GM21723 (cell line): ENCODE measurements around the gene RABGAP1.

ENCODE experiments used
- ATAC-seq: cut with Tn5 transposase; IDR thresholded peaks from one replicate; pipeline ENCODE4 v1.9.1; 2021; ENCODE audit warnings: mild to moderate bottlenecking, moderate library complexity; ENCODE audit not compliant: unreplicated experiment

Gene RABGAP1

DNA sequence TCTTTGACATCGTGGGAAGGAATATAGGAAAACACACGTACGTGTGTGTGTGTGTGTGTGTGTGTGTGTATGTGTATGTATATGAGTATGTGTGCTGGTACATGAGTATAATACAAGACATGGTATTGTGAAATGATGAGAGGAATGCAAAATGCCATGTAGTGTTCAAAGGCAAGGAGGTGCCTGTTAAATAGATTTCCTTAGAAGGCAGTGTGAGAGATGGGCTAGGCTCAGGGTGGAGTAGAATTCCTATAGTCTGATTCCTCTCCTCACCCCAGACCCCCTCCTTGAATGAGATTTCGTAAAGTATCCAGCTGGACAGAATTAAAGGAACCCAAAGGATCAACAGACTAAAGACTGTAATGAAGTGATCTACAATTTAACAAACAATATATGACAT, 103.8 kb downstream of the RABGAP1 start:
- no peak for ATAC-seq

DNA sequence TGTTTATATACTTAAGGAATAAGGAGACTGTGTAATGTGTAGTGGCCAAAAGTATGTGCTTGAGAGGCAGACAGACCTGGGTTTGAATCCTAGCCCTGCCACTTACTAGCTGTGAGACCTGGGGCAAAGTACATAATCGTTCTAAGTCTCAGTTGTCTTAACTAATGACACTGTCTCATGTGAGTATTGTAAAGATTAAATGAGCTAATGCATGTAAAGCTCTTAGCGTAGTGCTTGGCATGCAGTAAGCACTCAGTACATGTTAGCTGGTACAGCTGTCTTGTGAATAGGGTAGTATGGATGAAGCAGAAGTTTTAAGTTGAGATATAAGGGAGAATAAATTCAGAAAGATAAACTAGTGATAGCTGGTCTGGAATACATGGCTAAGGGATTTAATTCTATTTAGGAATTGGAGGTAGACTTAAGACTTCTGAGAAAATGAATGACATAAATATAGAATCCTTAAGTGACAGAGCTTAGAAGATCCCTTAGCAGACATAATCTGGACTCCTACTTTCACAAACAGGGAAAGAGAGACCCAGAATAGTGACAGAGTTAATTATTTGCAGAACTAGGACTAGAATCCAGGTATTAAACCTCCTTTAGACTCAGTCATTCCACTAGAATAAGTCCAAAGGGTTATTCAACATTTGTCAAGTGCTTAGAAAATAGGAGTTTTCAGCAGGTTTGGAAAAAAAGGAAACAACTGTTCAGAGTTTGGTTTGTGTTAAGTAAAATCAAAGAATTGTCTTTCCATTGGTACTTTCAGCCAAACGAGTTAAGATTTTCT, 105.8 kb downstream of the RABGAP1 start:
- ATAC-seq = no peak

DNA sequence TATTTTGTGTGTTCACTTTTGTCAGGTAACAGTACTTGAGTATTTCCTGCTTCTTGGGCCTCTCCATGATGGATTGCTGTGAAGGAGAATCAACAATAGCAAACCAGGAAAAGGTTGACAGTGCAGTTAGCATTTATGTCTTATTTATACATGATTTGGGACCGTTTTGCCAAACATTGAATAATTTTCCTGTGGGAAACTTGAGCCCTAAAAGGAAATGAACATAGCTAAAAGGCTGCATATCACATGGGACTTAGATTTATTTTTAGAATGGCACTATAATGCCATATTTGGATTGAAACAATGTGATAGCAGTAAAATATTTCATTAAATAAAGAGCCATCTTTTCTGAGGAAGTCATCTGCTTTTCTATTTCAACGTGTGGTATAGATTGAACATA, 107.9 kb downstream of the RABGAP1 start:
- no peak for ATAC-seq

DNA sequence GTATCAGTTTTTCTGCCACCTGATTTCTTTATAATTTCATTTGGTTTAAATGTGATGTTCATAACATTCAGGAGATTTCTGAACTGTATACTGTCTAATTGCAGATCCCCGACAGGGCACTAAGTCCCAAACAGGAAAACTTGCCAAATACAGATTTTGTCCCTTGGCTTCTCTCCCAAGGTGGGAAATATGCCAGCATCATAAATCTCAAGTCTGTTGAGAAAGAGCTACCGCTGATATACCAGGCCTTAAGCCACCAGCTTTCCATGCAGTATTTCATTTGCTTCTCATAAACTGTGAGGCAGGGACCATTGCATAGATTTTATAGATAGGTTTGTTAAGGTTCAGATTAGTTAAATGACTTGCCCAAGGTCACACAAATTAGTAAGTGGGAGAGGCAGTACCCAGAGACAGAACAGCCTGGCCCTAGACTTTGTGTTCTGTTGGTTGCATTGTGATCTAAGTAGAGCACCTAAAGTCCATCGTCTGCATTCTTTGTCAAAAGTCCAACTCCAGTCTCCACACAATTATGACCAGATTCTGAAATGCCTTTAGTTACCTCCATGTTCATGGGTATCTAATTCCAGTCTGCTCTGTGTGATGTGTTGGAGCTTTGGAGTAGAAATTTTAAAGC, 108.9 kb downstream of the RABGAP1 start:
- no peak for ATAC-seq

DNA sequence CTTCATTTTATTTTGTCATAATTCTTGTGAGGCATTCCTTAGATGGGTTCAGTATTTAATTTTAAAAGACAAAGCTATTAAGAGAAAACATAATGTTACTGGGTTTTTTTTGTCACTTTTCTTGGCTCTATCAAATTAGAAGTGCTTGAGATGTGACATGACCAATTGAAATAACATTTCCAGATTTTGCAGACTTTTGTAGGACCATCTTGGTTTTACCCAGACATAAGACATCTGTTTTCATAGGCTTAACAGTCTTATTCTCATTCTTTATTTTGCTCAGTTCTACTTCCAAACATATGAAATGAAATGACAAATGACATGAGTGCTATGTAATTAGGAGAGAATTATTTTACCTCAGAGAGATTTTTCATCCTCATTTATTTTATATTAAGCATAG, 112.2 kb downstream of the RABGAP1 start:
- ATAC-seq = no peak

DNA sequence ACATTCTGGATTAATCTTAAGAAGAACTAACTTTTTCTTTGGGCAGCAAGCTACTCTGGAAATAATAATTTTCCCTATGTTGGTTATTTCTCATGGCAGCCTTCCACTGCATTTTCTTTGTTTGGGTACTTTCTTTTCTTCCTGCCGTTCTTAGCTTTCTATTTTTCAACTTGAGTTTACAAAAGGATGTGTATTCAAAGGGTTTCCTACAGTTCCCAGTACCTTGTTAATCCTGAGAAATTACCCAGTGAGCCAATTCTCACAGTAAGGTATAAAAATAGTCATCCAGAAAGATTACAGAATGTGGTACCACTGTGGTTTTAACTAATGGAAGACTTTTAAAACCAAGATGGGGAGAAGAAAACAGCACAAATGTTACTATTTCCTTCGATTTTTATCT, 112.9 kb downstream of the RABGAP1 start:
- no peak for ATAC-seq

DNA sequence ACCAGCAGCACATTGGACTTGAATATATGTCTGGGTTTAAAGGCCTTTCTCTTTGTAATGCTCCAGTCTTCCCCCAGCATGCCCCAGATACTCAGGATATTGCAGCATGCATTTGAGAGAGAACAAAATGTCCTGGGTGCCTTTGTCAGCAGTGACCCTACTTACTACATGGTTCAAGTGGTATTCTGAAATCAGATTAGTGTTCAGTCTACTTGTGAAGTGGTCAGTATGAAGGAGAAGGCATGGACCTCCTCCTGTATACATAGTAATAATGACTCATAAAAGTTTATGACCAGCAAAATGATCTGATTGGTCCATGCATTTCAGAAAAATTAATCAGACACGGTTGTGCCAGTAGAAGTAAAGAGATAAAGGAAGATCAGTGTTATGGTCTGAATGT, 118.0 kb downstream of the RABGAP1 start:
- no peak for ATAC-seq

DNA sequence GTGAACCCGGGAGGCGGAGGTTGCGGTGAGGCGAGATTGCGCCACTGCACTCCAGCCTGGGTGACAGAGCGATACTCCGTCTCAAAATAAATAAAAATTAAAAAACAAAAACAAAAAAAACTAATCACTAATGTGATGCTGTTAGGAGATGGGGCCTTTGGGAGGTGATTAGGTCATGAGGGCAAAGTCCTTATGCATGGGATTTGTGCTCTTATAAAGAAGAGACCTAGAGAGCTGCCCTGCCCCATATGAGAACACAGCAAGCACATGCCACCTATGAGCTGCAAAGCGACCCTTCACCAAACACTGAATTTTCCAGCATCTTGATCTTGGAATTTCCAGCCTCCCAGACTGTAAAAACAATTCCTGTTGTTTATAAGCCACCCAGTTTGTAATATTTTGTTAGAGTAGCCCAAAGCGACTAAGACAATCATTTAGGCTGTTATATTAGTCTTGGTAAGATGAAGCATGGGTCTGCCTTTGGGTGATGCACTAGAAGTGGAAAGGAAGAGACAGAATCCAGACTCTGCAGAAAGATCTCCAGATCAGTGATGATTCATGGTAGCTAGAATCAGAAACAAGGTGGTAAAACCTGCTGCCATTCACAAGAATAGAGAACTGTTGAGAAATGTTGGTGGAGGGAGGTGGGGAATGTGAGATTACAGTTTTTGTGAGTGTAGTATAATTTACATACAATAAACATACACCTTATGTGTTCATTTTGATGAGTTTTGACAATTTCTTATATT, 118.8 kb downstream of the RABGAP1 start:
- no peak for ATAC-seq

DNA sequence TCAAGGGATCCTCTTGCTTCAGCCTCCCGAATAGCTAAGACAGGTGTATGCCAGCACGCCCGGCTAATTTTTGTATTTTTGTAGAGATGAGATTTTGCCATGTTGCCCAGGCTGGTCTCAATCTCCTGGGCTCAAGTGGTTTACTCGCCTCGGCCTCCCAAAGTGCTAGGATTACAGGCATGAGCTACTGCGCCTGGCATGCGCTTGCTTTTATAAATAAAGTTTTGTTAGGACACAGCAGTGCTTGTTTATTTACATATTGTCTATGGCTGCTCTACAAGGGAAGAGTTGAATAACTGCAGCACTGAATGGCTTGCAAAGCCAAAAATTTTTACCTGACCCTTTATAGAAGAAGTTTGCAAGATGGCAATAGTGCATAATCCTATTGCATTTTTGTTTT, 120.4 kb downstream of the RABGAP1 start:
- ATAC-seq = no peak

DNA sequence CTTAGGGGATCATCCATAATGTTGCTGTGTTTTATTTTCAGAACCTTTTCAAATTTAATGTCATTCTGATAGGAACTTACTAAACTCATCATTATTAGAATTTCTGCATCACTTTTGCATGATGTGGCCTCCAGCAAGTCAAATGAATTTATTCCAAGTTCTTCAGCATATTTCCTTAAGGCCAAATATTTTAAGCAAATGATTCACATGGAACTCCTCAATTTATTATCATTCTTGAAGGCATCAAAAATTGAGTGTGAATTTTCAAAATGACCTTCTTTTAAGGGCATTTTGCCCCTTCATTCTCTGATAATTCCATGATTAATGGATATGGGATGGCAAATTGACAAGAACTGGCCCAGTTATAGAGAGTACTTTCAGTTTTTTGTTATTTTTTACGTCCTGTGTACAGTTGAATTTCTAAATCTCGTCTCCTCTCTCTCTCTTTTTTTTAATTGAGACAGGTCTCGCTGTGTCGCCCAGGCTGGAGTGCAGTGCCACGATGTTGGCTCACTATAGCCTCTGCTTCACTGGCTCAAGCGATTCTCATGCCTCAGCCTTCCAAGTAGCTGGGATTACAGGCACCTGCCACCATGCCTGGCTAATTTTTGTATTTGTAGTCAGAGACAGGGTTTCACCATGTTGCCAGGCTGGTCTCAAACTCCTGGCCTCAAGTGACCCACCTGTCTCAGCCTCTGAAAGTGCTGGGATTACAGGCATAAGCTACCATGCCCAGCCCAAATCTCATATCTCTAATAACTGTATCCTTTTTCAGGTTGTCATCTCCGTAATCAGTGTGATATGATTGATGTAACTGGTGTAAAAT, 121.7 kb downstream of the RABGAP1 start:
- ATAC-seq = no peak

DNA sequence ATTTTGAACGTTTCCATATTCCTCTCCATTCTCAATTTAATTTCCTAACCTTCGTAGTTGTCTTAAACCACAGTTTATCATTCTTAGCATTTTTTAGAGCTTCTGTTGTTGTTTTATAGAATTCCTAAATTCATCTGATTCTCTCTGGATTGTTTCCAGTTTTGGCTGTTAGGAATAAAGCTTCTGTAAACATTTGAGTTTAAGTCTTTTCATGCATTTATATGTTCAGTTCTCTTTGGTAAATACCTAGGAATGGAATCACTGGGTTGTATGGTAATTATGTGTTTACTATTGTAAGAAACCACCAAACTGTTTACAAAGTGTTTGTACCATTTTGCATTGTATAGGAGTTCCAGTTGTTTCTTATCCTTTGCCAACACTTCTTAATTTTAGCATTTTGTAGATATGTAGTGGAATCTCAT, 122.4 kb downstream of the RABGAP1 start:
- ATAC-seq = no peak

DNA sequence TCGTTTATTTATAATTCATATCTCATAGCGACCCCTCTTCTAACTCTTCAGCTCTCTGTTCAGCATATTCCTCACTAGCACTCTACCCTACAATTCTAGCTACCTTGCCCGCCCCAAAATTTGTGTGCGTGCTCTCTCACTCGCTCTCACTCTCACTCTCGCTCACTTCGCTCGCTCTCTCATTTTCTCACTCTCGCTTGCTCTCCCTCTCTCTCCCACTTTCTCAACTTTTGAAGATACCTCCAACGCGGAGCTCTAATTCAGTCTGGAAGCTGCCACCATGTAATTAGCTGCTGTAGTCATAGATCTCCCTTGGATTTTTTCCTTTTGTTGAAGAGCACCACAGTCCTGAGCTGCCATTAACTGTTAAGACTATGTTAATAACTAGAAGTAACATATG, 123.1 kb downstream of the RABGAP1 start:
- ATAC-seq = no peak

DNA sequence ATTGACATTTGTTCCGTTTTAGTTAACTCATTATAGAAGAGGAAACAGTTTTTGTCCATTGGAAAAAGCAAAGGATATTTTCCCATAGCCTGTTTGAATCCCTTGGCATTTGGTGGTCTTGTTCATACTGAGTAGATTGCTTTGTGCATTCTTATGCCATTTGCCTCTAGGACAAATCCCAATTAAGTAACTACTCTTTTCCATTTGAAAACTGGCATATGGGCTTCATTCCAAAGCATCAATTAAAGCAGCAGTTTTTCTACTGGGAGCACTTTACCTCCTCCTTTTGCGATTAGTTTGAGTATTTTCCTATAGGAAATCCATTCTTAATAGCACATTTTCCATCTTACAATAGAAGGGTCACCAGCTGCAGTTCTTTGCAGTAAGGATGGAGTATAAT, 123.9 kb downstream of the RABGAP1 start:
- no peak for ATAC-seq

DNA sequence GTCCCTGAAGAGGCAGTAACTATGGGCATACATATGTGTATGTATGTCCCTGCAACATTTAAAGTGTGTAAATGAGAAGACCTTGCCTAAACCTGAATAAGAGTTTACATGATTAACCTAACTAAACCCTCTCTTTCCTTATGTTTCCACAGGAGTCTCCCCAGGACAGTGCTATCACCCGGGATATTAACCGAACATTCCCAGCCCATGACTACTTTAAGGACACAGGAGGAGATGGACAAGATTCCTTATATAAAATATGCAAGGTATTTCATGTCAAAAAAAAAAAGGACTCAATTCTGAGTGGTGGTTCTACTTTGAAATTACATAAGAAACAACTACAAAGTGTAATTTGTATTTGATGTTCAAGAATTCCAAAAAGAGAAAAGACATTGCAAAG, 124.4 kb downstream of the RABGAP1 start:
- ATAC-seq = no peak

DNA sequence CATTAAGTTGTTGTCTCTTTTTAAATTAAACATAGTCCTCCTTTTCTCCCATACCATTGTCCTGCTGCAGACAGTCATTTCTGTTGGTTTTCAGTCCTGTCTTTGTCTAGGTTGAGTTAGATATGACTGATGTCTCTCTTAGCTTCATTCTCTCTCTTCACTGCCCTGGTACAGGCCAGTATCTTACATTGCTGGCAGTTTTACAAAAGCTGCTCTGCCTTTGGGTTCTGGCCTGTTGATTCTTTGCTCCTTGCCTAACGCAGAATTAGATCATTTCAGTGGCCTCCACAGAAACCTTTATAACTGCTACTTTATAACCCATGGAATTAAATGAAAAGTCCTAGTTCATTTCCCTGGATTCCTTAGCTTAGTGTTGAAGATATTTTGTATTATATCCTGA, 126.3 kb downstream of the RABGAP1 start:
- no peak for ATAC-seq

DNA sequence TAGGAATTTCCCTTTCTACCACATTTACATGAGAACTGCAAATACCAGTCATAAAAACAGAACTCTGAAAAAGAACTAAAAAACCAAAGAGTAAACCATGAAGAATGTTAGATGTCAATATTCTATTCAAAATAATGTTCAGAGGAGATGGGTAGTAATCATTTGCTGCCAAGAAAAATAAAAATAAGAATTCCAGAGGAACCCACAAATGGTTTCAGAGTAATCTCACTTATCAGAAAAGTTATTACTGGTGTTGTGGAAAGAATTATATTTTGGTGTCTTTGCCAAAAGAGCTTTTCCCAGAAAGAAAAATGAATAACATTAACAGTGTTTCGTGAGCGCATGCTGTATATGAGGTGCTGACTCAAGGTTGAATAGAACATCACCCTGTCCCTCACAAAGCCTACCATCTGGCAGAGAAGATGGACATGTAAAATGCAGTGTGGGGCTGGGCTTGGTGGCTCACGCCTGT, 128.2 kb downstream of the RABGAP1 start:
- no peak for ATAC-seq

DNA sequence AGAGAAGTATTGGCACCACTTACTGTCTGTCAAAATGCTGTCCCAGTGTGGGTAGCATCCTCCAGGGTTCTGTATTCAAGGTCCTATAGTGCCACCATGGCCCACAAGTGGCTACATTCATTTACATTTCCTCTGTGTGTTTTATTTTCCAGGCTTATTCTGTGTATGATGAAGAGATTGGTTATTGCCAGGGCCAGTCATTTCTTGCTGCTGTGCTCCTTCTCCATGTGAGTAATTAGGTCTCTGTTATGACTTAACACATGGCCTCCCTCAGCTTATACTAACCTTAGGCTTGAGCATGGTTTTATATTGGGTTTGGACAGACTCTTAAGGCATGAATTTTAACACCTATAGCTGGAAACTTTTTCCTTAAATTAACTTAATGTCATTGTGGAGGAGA, 129.4 kb downstream of the RABGAP1 start:
- no peak for ATAC-seq

DNA sequence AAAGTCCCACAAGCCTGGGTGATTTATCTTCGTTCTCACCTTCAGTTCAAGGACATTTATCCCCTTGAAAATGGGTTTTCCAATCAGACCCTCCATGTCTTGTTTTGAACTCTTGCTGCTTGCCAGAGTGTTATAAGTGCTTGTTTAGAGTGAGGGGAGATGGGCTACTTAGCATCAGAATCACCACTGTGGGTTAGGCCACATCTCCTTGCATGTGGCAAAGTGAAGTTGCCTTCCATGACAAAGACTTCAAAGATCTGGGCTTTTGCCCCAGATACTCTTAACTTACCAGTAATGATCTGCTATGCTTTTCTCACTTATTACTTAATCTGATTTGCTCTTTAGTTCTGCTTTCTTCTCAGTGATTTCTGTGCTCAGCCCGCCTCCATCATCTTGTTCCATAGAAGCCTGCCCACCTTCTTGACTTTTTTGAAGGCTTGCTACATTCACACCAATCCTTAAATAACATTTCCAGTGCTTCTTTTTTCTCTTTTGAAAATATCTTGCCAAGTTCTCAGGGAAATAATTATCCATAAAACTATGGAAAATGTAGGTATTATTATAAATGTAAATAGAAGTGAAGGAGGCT, 131.7 kb downstream of the RABGAP1 start:
- ATAC-seq = no peak

DNA sequence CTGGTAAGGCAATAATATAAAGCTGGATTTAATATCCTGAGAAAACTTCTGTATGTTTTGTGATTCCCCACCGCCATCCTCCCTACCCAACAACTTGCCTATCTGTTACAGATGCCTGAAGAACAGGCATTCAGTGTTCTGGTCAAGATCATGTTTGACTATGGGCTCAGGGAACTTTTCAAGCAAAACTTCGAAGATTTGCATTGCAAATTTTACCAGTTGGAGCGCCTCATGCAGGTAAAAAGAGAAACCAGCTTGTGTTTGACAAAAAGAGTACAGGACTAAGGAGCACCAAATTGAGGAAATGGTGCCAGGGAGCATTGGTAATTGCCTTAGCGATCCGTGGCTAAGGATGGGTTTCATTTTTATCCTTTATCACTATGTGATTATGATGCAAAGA, 132.6 kb downstream of the RABGAP1 start:
- no peak for ATAC-seq

DNA sequence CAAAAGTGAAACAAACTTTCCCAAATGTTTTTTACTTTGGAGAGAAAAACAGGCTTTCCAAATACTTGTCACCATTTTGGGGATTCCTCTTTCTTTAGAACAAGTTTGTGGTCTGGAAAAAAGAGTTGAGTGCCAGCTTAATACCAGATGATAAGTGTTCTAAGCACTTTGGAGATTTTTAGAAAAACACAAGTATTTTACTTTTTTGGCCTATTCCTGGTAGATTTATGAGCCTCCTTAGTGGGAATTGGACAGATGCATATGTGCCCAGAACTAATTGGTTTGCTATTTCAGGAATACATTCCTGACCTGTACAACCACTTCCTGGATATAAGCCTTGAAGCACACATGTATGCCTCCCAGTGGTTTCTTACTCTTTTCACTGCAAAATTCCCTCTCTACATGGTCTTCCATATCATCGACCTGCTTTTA, 133.2 kb downstream of the RABGAP1 start:
- no peak for ATAC-seq

DNA sequence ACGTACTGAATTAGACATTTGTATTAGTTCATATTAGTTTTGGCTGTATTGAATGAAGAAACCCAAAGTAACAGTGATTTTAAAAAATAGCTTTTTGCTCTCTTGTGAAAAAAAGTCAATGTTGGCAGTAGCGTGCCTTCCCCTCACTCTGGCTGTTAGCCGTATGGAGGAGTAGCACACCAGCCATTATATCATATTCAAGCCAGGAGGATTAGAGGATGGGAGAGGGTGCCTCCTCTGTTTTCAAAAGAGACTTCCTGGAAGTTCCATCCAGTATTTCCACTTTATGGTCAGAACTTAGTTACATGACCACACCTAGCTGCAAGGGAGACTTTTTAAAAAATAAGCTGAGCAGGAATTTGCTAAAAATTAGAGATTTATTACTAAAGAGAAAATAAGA, 133.8 kb downstream of the RABGAP1 start:
- ATAC-seq = no peak
